ENCODE data around the gene NCKIPSD.

NCKIPSD gene

DNA sequence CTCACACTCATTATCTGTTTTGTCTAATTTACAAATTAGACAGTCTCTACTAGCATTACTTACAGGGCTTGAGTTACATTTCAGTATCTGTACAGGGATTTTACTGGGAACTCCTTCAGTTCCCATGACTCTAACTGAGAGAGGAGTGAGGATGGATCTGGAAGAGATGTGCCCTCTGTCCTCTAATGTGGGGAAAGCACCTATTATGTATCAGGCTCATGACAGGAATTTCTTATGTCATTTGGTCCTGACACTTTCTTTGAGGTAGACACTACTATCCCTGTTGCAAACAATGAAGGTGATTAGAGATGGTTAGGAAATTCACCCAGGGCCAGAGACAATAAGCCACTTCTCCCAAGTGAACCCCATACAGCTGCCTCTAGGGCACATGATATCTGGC lies 10.9 kb upstream of the NCKIPSD start:
- DNase-seq (ENCODE audit: low read depth): no peak

DNA sequence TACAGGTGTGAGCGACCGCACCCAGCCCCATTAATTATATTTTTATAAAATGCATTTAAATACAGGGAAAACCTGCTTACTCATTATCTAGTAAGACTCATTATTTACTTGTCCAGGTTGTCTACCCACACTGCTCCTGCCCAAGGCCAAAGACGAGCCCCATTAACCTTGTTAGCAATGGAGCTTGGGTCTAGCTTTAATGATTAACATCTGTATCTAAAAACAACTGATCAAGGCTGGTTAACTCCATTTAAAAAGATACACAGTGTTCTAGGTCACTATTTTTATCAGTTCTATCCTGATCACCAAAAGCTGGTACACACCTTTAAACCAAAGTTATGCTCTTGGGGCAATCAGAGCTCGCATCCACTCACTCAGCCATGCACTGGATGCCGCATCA lies 10.4 kb upstream of the NCKIPSD start:
- DNase-seq (ENCODE audit: low read depth): no peak

- DNase-seq (ENCODE audit: low read depth): no peak
Observed at GRCh38 chr3:48695393-48695753, 9.7 kb upstream of the NCKIPSD start.

DNA sequence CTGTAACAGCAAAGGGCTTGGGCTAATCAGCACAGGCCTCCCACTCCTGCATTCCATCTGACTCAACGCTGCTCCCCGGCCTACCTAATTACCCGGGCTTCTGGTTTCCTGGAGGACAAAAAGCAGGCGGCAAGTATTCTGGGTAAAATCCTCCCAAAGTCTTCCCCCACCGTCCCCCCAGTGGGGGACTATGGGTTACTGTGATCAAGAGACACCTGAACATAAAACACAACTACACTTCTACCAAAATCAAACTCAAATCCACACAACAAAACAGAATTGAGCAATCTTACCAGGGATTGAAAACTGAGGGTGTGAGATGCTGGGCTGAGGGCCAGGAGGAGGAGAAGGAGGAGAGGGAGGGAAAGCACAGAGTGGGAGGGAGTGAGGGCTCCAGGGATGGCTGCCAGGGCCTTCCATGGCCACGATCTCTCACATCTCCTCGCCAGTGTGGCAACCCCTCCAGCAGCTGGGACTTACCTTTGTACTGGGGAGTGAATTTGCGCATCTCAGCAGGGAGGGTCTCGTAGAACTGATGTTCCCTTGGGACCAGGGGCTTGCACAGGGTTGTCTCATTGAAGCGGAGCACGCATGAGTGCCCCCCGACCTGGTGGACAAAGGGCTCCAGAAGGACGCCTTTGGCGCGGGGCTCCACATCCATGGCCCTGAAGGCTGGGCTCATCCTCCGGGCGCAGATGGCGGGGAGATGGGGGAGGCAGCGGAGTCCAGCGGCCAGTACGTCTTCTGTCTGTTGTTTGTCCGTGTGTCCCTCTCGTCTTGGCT lies 9.1 kb upstream of the NCKIPSD start:
- no peak for DNase-seq (ENCODE audit: low read depth)

DNA sequence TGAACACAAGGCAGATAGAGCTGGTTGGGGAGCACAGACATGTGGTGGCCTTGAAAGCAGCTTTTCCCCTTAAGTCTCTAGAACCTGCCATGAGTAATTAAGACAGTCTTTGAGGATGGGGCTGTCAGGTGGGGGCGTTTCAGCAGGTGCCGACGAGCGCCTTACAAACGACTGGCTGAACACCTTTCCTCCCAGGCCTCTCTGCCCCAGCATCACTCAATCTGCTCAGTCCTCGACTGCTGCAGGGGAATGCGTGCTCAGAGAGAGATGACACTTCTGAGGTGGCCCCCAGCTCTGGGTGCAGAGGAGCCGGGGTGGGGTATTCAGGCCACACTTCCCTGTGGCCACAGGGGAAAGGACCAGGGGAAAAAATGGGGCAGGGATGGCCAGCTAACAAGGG lies 8.1 kb upstream of the NCKIPSD start:
- DNase-seq (ENCODE audit: low read depth): no peak

GRCh38 chr3:48692551-48692950 lies 6.8 kb upstream of the NCKIPSD start:
- no peak for DNase-seq (ENCODE audit: low read depth)

- no peak for DNase-seq (ENCODE audit: low read depth)
Observed at GRCh38 chr3:48690846-48691458, 5.2 kb upstream of the NCKIPSD start.

DNA sequence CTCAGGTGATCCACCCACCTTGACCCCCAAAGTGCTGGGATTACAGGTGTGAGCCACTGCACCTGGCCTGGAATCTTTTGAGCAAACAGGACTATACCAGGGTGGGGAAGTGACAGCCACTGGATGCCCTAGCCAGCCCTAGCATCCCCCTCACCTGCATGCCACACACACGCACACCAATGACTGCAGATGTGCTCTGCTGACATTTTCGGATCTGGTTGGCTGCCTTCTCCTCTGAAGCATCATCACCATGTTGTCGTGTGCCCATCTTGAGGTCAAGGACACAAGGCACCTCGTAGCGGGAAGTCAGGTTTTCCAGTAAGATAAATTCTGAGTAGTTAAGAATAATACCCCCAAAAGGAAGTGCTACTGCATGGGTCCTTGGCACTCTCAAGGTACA lies 3.7 kb upstream of the NCKIPSD start:
- DNase-seq (ENCODE audit: low read depth): no peak

- DNase-seq (ENCODE audit: low read depth): no peak
Observed at GRCh38 chr3:48688737-48689075, 3.0 kb upstream of the NCKIPSD start.

DNA sequence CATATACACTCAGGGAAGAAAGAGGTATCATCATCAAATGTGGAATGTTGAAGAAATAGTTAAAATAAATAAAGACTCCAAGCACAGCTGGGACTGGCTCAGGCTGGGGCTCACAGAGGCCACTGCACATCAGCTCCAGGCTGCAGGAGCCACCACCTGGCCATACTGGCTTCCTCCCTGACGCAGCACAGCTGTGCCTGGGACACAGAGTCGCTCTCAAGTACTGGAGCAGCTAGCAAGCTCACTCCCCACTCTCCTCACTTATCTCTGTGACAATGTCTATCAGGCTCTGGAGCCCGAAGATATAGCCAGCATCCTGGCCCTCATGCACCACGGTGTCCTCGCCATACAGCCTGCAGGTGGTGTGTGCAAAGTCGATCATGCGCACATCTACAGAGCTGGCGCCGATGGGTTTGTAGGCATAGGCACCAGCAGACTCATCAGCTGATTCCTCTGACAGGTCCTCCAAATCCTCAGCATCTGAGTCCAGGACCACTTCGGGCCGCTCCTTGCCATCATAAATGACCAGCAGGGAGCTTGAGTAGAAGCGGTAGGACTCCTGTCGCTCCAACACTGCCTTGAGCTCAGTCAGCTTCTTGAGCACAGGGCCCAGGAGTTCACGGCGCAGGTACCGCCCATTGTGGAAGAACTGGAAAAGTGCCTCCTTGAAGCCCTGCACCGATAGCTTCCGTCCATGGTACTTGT lies 2.5 kb upstream of the NCKIPSD start:
- DNase-seq (ENCODE audit: low read depth): no peak

GRCh38 chr3:48687220-48687678 lies 1.5 kb upstream of the NCKIPSD start:
- no peak for DNase-seq (ENCODE audit: low read depth)

- DNase-seq (ENCODE audit: low read depth): no peak
Observed at GRCh38 chr3:48686538-48687219, 964 bp upstream of the NCKIPSD start.

DNA sequence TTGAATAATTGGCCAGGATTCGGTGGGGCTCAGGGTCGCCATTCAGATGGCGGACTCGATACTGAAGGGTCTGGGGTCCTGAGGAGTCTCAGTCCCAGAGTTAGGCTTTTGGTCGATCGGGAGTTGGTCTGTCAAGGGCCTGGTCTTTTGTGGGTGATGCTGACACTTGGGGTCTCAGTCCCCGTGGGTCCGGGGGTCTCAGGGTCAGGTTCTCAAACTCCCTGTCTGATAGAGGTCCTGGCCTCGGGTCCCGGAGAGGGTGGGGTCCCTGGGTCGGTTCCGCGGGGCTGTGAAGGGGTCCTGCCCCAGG lies 467 bp downstream of the NCKIPSD start:
- no peak for DNase-seq (ENCODE audit: low read depth)

DNA sequence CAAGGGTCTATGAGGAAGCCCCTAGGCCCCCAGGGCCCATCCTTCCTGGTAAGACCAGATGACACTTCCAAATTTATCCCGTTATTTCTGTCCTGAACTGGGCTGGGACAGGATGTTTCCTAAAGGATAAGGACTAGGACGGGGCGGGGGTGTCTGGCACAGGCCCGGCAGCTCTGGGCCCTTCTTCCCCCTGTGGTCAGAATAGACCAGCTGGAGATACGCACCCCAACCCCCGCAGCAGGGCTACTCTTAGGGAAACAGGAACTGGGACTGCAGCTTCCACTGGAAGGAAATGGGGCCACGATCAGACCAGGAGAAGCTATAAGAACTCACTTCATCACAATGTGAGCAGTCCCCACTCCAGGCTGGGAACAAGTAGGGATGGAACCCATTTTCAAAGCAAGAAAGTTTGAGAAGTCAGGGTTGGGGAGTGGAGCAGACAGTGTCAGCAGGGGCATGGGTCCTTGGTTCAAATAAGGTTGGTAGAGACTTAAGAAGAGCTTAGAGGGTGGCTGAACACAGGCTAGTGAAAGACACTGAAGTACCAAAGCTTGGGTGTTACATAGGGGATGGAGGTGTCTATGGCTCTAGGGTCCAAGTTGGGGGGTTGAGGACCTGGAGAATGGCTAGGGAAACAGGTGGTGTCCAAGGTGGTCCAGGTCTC lies 1.1 kb downstream of the NCKIPSD start:
- DNase-seq (ENCODE audit: low read depth): no peak

DNA sequence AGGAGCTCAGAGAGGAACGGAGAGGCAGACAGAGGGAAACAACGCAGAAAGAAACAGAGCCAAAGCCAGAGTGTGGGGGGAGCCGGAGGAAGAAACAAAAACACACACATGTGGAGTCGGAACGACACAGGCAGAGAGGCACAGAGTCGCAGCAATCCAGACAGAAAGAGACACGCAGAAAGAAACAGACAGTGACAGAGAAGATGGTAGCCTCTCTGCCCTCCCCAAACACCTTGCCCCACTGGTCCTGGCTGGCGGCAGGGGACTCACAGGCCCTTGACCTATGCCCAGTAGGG lies 1.7 kb downstream of the NCKIPSD start:
- DNase-seq (ENCODE audit: low read depth): no peak

GRCh38 chr3:48682786-48683185 lies 2.9 kb downstream of the NCKIPSD start:
- DNase-seq (ENCODE audit: low read depth): no peak

- no peak for DNase-seq (ENCODE audit: low read depth)
Observed at GRCh38 chr3:48681974-48682610, 3.6 kb downstream of the NCKIPSD start.

DNA sequence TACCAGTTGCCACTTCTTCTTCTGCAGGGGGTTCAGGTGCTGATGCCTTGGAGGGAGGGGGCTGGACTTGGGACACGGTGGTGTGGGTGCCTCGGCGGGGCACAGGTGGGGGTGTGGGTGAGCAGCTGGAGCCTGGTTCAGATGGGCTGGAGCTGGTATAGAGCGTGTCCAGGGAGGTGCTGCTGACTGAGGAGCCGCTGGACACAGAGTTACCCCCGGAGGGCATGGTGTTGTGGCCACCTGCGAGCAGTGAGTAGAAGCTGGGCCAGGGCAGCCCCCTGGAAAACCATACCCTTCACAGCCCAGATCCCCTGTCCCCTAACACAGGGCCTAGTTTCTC lies 4.2 kb downstream of the NCKIPSD start:
- DNase-seq (ENCODE audit: low read depth): no peak

GRCh38 chr3:48680811-48681540 lies 4.7 kb downstream of the NCKIPSD start:
- DNase-seq (ENCODE audit: low read depth): no peak

DNA sequence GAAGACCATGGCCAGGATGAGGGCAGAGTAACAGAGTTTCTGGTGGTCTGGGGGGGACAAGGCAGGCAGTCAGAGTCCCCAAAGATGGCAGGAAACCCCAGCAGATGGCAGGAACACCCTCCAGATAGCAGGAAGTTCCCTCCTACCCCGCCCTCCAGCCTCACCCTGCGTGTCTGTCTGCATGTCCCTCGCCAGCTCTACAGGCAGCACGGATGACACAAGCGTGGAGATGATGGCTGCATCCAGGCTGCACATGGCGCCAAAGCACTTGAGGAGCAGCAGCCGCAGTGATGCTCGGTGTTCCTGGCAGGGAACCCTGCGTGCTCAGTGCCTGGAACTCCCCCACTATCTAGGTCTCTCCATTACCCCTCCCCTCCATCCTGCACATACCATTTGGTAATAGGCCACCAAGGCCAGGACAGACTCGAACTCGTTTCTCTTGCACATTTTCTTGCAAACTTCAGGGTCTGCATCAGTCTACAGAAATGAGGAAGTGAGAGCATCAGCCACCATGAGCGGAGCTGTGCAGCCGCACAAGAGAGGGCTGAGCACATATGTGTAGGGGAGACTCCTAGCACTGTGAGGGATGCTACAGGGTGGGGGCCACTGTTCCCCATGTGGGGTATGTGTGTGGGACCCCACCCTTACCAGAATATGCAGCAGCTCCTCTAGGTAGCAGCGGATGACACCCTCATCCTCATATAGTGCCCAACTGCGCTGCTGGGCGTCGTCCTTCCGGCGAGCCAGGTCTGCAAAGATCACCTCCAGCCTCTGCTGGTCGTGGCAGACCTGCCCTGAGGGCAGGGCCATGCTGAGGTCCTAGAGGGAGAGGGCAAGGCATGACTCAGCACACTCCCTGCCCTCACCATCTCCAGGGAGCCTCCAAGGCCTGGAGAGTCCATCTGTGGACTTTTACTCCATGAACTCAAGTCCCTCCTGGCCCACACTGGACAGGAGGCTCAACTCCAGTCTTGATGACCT lies 6.0 kb downstream of the NCKIPSD start:
- DNase-seq (ENCODE audit: low read depth): no peak

Measured in stimulated activated CD8-positive, alpha-beta memory T cell treated with anti-CD3 and anti-CD28 coated beads, Interleukin-7, amount 100 ng/mL, for 24 hours (primary cell).